ENCODE results near the gene ARHGEF12.

ARHGEF12 gene

GRCh38 chr11:120527111-120527761, 191.0 kb downstream of the ARHGEF12 start:
- in situ Hi-C loops (cut with MboI; ENCODE audit: low sequenced_read_pairs): no loop called here

- in situ Hi-C loops (cut with MboI; ENCODE audit: low sequenced_read_pairs): no loop called here
These were observed 192.5 kb downstream of the ARHGEF12 start for GRCh38 chr11:120528749-120529148.

DNA sequence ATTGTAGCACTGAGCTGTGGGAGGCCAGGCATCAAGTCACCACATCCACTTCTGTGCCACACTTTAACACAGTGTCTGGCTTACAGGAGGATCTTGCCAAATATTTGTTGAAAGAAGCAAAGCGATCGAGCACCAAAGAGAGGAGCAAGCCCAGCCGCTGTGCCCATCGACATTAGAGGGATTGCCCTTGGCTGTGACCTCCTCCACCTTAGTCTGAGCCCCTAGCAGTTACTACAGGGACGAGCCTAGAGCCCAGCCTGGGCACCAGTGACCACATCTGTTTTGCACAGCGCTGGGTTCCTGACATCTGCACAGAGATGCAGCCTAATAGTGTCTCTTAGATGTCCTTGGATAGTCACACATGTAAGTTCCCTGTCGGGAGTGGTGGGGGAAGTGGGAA, 193.0 kb downstream of the ARHGEF12 start:
- in situ Hi-C loops (cut with MboI; ENCODE audit: low sequenced_read_pairs): no loop called here

DNA sequence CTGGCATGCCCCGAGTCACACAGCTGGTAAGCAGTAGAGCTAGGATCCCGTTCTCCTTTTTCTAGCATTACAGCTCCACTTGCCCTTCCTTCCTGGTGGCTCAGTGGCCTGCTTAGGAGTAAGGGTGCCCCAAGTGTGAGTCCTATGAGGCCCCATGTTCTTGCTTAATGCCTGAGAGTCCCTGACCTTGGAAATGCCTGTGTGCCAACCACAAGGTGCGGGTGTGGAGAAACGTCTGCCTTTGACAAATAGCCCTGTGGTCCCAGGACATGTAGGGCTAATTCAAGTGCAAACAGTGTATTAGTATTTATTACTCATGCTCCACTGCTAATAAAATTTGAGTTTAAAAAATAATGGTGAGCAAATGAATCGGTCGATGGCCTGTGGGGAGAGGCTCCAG, 193.7 kb downstream of the ARHGEF12 start:
- in situ Hi-C loops (cut with MboI; ENCODE audit: low sequenced_read_pairs): no loop called here

DNA sequence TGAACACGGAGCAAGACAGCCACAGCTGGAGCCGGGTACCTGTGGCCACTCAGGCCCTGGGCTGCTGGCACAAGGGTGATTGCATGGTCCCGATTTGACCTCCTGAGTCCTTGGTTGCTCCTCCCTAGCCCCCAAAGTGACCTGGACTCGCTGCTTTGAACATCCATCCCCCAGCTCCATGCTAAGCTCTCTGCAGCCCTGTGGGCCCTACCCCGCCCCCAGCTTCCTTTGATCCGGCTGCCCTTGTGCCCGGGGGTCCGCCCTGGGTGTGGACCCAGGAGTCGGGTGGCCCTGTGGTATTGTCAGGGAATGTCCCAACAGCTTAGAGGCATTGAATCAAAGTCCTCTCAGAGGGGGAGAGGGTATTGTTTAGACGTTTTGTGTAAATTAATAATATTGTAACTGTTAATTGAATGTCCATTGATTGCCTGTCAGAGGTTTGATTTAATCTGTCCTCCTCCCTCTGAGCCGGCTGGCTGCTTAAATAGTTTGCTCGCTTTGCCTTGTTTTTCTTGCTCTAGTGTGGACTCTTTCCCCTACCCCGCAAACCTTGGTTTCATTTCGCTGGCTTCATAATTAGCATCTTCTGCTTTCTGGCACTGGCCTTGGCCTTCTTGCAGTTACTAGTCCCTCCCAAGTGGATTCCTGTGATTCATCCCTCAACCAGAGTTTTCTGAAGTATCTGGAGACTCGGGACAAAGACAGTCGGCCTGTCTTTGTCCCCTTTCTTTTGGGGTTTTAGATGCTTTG, 196.0 kb downstream of the ARHGEF12 start:
- in situ Hi-C loops (cut with MboI; ENCODE audit: low sequenced_read_pairs): no loop called here

GRCh38 chr11:120532832-120533196, 196.6 kb downstream of the ARHGEF12 start:
- in situ Hi-C loops (cut with MboI; ENCODE audit: low sequenced_read_pairs): no loop called here

DNA sequence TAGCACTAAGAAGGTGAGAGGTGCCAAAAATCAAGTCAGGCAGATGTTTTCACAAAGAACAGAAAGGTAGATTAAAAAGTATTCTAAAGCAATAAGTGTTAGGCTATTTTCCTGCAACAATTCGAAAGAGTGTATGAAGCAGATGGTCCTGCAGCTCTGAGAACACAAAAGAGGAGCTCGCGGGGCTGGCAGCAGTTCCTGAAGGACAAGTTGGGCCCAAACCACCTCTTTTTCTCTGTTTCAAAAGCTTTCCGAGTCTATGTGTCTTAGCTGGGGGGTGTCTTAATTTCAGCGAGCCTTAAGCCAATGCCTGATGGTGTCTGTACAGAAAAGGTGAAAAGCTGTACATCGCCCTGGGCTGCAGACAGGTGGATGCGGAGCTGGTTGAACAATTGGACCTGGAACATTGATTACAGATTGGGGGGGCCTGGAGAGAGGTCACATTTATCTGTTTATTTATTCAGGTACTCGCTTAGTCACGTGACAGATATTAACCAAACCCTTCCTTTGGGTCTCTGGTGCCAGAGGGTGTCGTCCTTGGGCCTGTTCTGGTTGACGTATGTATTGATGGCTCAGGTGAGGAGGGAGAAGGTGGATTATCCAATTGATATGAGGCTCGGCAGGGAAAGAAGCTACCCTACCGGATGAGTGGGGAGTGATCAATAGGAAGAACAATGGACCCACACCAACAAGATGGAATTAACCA, 200.0 kb downstream of the ARHGEF12 start:
- in situ Hi-C loops (cut with MboI; ENCODE audit: low sequenced_read_pairs): no loop called here

GRCh38 chr11:120536797-120537169, 200.6 kb downstream of the ARHGEF12 start:
- in situ Hi-C loops (cut with MboI; ENCODE audit: low sequenced_read_pairs): no loop called here

DNA sequence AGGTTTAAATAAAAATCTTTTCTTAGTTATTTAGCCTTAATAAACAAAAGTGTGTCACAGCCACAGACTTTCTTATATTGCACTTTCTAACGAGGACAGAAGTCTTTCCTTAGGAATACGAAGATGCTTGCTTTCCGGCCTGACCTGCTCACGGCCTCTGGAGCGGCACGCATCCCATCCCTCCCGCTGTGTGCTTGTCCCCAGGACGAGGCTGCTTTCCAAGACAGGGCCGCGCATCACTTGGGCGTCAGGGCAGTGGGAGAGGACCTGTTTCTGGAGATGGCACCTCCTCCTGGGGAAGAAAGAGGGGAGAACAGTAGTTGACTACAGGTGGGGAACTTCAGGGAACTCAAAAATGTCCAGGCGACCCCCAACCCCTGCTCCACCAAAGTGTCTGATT, 201.8 kb downstream of the ARHGEF12 start:
- in situ Hi-C loops (cut with MboI; ENCODE audit: low sequenced_read_pairs): no loop called here

DNA sequence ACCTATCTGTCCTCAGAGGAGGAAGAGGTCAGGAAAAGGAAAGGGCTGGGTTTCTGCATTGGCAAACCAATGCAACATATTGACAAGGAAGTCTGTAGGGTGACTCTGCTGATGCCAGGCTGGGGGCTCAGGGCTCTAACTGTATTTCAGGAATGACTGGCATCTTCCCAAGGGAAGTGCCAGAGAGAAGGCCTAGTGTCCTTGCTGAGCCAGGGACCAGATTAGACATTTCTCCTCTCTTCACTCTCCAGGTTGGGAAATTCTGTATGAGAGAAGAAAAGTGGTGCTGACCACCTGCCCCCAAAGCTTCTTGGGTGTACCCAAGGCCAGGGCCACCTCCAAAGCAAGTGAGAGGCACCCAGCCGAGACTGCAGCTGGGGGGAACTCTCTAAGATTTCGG, 202.5 kb downstream of the ARHGEF12 start:
- in situ Hi-C loops (cut with MboI; ENCODE audit: low sequenced_read_pairs): no loop called here

All from HL-60/S4 (cell line).